GM19324 (cell line): Measurements from ENCODE around the gene SCO2.
"Not testable (repeated sequence)": the region's sequence is repeated elsewhere in the genome, so short reads cannot be mapped to it uniquely, and the experiment has no call there.

ENCODE experiments used
- ATAC-seq: cut with Tn5 transposase; IDR thresholded peaks from one replicate; pipeline ENCODE4 v1.9.1; 2021; ENCODE audit warnings: mild to moderate bottlenecking, moderate library complexity; ENCODE audit not compliant: unreplicated experiment, low FRiP score

Gene SCO2

DNA sequence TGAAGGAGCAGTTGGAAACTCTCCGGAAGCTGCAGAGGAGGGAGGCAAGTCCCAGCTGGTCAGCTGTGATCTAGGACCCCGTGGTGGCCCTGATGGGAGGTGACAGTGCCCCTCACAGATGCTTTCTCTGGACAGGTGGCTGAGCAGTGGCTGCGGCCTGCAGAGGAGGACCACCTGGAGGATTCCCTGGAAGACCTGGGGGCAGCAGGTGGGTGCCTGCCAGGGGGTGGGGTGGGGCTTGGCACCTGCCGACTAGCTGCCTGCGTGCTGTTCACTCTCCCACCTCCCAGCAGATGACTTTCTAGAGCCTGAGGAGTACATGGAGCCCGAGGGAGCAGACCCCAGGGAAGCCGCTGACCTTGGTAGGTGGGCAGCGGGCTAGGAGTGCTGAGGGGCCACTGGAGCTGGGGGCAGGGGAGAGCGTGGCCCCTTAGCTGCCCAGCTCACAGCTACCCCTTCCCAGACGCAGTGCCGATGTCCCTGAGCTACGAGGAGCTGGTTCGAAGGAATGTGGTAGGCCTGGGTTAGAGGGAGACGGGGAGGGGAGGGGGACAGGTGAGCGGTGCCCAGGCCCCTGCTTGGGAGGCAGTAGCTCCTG, 3.1 kb downstream of the SCO2 start:
- ATAC-seq, result no peak

DNA sequence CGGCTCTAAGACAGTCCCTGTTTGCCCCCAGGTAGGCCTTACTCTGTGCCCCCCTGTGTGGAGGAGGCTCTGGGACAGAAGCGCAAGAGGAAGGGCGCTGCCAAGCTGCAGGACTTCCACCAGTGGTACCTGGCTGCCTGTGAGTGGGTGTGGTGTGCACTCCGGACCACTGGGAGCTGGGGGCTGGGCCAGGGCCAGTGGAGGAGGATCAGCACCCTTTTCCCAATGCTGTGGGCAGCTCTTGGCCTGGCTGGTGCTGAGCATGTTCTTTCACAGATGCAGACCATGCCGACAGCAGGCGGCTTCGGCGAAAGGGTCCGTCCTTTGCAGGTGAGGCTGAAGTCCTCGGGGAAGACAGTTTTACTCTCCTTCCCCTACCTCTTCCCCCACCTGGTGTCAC, 3.7 kb downstream of the SCO2 start:
- no peak for ATAC-seq

DNA sequence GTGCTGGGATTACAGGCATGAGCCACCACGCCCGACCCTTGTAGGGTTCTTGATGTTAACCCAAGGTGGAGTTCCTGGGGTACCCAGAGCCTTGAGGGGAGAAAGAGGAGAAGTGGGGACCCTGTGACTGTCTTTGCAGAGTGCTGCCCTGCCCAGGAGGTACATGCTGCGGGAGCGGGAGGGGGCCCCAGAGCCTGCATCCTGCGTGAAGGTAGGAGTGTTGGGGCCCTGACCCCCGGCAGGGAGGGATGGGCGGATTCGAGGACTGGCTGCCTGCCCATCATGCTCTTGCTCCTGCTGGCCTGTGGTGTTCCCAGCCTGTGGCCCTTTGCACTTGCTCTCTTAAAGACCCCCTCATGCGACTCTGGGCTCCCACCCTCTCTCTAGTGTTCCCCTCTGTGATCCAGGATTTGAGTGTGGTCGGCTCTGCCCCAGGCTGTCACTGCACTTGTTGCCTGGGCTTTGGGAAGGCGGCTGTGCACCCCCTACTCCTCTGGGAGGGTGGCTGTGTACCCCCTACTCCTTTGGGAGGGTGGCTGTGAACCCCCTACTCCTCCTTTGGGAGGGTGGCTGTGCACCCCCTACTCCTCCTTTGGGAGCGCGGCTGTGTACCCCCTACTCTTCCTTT, 4.5 kb downstream of the SCO2 start:
- no peak for ATAC-seq

DNA sequence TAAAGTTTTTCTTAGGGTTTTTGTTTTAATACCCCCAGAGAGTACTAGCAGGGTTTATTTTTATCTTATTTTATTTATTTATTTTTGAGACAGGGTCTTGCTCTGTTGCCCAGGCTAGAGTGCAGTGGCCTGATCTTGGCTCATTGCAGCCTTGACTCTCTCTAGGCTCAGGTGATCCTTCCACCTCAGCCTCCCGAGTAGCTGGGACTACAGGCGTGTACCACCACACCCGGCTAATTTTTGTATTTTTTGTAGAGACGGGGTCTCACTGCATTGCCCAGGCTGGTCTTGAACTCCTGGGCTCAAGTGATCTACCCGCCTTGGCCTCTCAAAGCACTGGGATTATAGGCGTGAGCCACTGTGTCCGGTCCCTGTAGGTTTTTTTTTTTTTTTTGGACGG, 5.2 kb downstream of the SCO2 start:
- ATAC-seq, result not testable (repeated sequence)

DNA sequence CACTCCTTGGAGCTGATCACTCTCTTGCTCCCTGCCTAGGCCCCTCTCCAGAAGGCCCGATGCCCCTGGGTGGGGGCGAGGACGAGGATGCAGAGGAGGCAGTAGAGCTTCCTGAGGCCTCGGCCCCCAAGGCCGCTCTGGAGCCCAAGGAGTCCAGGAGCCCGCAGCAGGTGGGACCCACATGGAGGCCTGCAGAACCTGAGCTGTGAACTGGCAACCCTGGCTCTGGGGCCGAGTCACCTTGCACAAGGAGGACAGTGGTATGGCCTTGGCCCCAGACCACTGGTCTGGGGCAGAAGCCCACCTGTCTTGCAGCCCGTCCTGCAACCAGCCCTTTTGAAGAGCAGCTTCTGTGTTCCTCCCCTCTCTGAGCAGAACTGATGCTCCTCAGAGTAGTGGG, 6.2 kb downstream of the SCO2 start:
- ATAC-seq, result no peak

DNA sequence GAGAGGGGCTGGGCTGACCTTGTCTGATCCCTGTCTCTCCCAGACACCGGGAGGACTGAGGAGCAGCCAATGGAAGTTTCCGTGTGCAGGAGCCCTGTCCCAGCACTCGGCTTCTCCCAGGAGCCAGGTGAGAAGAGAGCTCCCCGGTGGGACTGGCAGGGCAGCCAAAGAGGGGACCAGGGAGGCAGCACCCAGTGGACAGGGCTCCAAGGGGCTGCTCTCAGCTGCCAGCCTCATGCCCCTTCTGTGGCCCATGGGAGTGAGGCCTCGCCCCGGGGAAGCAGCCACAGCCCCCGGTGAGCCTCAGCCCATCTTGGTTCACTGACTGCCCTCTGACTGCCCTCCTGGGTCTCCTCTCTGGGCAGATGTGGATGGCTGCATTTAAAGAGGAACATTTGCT, 6.8 kb downstream of the SCO2 start:
- no peak for ATAC-seq

DNA sequence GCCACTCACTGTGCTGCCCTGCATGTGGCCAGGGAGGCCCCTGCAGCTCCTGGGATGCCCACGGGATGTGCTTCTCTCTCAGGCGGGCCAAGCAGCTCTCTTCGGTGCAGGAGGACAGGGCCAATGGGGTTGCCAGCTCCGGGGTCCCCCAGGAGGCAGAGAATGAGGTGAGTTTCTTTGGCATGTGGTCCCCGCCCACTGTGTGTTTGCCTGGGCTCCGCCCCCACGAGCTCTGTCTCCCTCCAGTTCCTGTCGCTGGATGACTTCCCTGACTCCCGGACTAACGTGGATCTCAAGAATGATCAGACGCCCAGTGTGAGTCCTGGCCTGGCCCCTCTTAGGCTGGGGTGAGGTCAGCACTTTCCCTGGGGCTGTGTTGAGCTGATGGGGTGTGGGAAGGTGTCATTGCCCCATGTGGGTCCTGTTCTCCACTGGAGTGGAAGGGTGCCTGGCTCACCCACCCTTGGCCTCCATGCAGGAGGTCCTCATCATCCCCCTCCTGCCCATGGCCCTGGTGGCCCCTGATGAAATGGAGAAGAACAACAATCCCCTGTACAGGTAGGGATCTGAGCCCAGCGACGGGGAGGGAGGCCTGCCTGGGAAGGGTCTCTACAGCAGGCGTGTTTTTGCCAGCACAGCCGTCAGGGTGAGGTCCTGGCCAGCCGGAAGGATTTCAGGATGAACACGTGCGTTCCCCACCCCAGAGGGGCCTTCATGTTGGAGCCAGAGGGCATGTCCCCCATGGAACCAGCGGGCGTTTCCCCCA, 7.7 kb downstream of the SCO2 start:
- no peak for ATAC-seq

DNA sequence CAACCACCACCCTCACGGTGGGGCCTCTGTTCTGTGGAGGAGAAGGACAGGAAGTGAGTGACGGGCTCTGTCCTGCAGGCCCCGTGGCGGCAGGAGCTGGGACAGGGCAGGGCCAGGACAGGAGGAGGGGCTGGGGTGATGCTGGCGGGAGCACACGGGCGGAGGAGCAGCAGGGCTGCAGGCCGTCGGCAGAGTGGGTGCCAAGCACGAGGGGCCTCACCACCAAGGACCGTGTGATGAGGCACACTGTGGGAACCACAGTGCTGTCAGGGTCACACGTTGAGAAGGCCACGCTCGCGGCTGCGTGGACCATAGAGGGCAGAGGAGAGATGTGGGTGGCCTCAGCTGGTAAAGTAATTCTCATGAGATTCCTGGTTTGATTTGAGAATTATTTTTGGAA, 8.5 kb downstream of the SCO2 start:
- ATAC-seq, result no peak

DNA sequence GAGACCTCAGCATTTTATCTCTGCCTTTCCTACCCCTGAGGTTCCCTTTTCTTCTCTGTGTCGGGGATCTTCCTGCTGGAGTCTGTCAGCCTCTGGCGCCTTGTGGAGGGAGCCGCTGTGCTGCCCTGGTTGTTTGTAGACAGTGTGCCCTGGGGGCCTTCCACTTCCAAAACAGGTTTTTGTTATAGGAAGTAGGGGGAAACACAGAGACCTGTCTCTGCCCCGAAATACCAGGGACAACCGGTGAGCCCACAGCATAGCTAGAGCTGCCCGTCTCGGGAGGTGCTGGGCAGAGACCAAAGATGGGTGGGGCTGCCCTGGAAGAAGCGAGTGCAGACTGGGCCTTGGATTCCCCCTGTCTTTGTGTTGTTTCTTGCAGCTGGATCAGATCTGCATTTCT, 9.3 kb downstream of the SCO2 start:
- ATAC-seq, result no peak

DNA sequence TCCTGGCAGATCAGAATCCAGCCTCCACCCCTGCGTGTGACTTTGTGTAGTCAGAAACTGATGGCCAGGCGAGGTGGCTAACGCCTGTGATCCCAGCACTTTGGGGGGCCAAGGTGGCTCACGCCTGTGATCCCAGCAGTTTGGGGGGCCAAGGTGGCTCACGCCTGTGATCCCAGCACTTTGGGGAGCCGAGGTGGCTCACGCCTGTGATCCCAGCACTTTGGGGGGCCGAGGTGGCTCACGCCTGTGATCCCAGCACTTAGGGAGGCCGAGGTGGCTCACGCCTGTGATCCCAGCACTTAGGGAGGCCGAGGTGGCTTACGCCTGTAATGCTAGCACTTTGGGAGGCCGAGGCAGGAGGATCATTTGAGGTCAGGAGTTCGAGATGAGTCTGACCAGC, 12.2 kb downstream of the SCO2 start:
- no peak for ATAC-seq

DNA sequence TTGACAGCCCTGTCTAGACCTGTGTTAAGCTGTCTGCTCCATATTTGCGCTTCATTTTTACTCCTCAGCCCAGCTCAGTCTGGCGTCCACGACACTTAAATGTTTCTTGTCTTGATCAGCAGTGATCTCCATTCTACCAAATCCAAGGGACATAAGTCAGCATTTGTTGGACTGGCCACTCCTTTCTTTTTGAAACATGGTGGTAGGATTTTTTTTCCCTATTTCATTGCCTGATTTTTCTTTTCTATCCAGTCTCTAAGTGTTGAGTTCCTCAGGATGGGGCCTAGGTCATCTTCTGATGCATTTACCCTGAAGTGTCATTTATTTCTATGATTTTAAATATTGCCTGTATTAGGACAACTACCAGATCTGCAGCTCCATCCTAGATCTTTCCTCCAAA, 16.5 kb downstream of the SCO2 start:
- ATAC-seq, result no peak

DNA sequence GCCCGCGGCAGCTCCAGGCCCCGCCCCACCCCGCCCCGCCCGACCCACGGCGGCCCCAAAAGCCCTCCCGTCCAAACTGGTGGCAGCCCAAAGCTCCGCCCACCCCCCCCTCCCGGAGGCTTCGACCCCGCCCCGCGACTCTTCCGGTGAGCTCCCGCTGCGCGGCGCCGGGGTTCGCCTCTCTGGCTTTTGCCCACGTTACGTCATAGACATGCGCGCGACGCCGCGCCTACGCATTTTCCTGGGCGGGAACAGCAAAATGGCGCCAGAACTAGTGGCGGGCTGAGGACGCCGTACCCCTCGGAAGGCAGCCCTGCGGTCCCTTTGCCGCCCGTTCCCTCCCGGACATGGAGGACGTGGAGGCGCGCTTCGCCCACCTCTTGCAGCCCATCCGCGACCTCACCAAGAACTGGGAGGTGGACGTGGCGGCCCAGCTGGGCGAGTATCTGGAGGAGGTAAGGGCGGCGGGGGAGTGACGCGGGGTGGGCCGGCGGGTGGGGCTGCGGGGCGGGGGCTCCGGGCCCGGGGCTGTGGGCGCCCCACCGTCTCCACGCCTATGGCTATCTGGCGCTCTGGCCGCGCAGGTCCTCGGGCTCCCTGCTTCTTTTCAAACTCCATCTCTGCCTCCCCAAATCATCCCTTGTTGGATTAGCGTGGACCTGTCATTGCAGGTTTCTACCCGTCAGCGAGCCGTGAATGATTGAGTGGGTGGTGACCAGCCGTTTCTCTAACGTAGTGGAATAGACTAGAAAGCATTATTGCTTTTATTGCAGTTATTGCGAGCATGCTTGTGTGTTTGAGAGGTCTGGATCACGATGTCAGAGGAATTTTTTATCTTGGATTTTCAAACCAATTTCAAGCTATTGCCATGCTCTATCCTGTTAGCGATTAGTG, 17.2 kb downstream of the SCO2 start, which contains the start of gene NCAPH2:
Gene NCAPH2, plus strand, starts transcription at position 234 of the 894 bp plus-strand sequence. Its CDS starts 114 bp downstream, at position 348.
- ATAC-seq, result peak; percentile 81

DNA sequence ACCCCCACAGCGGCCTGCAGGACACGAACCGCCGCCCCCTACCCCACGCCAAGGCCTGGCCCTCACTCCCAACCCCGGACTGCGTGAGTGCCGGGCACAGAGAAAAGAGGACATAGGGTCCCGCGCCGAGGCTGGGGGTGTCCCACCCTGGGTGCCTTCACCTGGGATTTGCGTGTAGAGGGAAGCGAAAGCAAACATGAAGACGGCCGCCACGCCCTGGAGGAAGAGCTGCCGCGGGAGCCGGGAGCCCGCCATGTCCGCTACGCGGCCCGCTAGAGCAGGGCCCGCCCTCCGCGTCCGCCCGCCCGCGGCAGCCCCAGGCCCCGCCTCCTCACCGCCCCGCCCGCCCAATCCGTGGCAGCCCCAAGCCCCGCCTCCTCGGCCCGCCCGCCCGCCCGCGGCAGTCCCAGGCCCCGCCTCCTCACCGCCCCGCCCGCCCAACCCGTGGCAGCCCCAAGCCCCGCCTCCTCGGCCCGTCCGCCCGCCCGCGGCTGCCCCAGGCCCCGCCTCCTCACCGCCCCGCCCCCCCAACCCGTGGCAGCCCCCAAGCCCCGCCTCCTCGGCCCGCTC, 17.9 kb downstream of the SCO2 start, which contains the start of gene LMF2:
Gene LMF2, minus strand, starts transcription at position 282 of the 570 bp plus-strand sequence. Its CDS starts 27 bp downstream, at position 255.
- peak; percentile 55 for ATAC-seq

DNA sequence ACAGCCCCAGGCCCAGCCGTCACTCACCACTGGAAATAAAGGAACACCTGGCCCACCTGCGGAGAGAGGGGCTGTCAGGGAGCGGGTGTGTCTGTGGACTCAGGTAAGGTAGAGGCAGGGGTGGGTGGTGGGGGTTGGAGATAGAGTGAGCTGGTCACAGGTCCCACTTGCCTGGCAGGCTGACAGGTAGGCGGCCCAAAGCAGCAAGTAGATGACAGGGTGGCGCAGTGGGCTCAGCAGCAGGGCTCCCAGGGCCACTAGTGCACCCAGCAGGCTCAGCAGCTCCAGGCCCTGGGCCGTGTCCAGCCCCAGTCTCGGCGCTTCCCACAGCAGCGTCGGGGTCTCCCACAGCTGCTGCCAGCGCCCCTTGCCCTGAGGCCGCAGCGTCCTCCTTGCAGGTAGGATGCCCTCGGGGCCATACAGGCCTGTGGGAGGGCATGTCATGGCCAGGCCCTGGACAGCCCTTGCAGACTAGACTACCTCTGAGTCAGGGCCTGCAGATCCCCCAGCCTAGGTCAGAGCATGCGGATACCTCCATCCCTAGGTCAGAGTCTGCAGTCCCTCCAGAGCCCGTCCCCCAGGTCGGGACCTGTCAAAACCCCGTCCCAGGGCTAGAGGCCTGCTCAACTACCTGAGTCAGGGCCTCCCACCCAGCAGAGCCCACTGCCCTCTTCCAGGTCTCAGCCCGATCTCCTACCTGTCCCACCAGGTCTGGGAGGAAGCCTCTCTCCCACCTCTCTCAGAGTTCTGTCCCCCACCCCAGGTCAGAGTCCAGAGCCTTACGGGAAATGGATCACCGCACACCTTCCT, 18.6 kb downstream of the SCO2 start:
- ATAC-seq, result no peak

DNA sequence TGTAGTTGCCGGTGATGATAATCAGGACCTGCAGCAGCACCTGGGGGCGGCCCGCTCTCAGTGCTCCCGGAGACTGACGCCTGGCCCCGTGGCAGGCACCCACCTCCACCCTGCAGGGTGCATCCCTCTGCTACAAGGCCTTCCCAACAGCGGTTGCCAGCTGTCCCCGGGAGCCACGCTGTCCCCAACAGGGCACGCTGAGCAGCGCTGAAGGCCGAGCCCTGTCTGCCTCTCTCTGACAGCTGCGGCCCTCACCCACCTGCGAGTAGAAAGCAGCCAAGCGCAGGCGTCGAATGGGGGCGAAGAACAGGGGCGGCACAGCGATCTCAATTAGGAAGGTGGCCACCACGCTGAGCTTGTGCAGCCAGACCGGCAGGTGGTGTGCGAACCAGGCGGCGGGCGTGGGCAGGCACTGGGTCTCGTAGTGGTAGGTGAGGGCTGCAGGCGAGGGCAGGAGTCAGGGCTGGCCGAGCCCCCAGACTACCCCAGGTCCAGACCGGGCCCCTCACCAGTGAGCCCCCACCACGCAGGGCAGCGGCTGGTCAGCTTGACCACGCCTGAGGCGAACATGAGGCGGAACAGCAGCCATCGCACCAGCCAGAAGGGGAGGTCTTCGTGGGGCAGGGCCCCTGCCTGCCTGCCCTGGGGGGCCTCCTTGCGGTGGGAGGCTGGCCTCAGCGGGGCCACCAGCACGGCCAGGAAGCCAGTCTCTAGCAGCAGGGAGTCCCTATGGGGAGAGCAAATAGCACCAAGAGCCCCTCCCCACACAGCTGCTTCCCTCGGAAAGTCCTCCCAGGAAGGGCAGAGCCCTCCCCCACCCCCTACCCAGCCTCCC, 19.4 kb downstream of the SCO2 start:
- no peak for ATAC-seq

DNA sequence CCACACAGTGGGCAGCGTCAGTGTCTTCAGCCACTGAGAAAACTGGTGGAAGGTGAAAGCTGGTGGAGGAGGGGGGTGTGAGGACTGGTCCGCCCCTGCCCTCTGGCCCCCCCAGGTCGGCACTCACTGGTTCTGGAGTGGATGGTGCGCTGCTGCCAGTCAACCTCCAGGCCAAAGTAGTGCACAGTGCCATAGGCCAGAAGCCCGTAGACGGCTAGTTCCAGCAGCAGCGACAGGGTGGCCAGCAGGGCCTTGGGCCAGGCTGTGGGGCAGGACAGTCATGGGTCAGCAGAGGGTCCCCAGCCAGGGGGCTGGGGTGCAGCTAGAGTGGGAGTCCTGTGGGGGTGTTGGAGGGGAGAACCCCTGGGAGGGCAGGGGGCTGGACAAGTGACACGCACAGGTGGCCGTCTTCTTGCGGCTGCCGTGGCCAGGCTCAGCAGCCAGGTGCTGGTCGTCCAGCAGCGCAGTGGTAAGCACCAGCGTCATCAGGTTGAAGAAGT, 20.1 kb downstream of the SCO2 start:
- ATAC-seq, result no peak

DNA sequence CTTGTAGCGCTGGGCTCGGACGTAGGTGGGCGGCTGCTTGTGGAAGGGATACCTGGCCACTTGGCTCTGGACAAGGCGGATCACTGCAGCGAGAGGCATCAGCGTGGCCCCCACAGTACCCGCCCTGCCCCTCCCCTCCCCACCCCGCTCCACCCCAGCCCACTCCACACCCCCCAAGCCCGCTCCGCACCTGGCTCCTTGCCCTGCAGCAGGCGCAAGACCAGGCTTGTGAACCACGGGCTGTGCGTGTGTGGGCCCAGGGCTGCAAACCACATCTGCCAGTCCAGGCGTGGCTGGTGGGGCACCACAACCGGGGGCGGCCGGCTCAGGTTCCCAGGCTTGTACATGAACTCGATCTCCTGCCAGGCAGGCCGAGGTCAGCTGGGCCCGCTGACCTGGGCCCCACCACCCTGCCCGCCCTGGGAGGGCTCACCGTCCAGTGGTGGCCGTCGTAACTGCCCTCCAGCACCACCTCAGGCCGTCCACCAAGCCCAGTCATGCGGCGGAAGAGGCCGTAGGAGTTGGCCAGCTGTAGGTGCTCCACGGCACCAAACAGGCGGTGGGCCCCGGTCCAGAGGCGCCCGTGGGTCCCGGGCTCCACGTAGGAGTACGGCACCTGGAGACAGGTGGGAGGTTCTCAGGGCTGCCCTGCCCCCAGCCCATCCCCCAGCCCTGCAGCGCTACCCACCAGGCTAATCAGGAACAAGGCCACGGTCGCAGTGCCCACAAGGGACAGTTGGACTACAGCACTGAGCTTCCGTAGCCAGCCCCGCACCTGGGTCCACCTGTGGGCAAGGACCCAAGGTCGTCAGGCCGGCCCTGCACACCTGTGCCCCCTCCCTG, 20.8 kb downstream of the SCO2 start:
- ATAC-seq, result no peak
